ENCODE data around the gene YWHAB.

The YWHAB gene

GRCh38 chr20:44941120-44941691, 55.7 kb downstream of the YWHAB start:
- Mint-ChIP-seq H3K4me1 (no peaks in the 10 kb centered on the region), H3K27me3 (no peaks in the 10 kb centered on the region), H3K9me3 (no peaks in the 10 kb centered on the region), H3K27ac (no peak overlapping the region), H3K36me3 (peaks cover 43% of the 10 kb centered on the region), H3K4me3 (no peak overlapping the region)
- DNase-seq, result no peak
- CTCF ChIA-PET, result no interaction called here

DNA sequence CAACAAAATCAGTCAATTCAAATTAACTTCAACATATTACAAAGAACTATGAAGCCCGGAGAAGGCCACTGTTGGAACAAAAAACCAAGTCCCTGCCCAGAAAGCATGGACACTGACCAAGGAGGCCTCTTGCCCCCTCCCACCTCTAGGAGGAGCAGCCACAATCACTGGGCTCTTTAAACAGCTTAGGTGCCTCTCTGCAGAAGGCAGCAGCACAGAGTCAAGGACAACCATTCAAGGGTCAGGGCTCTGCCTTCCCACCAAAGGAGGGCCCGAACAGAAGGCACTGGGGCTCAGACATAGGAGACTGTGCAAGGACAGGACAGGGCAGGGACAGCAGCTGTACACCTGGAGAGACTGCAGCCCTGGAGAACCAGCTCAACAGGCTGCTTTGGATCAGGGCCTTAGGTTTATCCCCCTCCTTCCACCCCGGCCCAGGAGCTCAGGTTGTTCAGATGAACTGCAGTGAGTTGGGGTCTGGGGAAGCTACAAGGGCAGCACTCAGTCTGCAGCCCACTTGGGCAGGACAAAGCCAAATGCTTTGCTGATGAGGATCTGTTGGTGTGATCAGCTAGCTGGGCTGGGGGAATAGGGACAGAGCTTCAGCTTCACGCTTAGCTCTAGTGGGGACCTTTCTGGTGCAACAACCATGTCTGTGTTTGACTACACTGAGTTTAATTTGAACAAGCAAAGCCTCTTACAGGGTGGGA, 56.9 kb downstream of the YWHAB start:
- Mint-ChIP-seq H3K27ac (no peak overlapping the region), H3K4me1 (no peaks in the 10 kb centered on the region), H3K36me3 (peaks cover 47% of the 10 kb centered on the region), H3K4me3 (no peak overlapping the region), H3K27me3 (no peaks in the 10 kb centered on the region), H3K9me3 (no peaks in the 10 kb centered on the region)
- CTCF ChIA-PET, result no interaction called here
- no peak for DNase-seq

GRCh38 chr20:44943828-44944227, 58.3 kb downstream of the YWHAB start:
- DNase-seq, result no peak
- H3K36me3 Mint-ChIP-seq, result peaks cover 49% of the 10 kb centered on the region
- H3K4me1 Mint-ChIP-seq, result no peaks in the 10 kb centered on the region
- no peak overlapping the region for H3K27ac Mint-ChIP-seq
- H3K27me3 Mint-ChIP-seq, result no peaks in the 10 kb centered on the region
- H3K9me3 Mint-ChIP-seq, result no peaks in the 10 kb centered on the region
- H3K4me3 Mint-ChIP-seq, result no peak overlapping the region
- CTCF ChIA-PET, result no interaction called here

- DNase-seq, result no peak
- Mint-ChIP-seq H3K9me3 (no peaks in the 10 kb centered on the region), H3K36me3 (peaks cover 57% of the 10 kb centered on the region), H3K4me1 (no peaks in the 10 kb centered on the region), H3K27me3 (no peaks in the 10 kb centered on the region), H3K27ac (no peak overlapping the region), H3K4me3 (no peak overlapping the region)
- CTCF ChIA-PET, result no interaction called here
These were observed 59.8 kb downstream of the YWHAB start for GRCh38 chr20:44945261-44945660.

DNA sequence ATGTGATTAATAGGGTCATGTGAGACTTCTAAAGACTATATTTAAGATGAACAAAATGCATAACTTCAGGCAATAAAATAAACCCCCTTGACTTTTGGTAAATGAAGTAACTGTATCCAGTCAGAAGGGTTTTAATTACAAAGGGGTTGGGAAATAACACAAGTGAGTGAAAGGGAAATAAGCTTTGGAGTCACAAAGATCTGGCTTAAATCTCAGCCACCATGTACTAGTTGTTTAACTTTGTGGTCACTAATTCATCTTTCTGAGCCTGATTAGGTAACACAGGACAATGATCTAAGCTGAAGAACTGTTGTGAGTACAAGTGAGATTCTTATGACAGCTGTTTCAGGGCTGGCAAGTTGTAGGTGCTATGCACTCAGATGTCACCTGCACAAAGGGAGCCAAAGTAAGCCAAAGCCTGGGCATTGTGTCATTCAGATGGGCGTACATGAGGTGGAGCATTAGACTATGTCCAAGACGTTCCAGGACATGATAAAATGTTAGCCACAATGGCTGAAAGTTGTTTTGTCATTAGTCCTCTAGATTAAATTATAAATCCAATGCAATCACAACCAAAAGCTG, 60.9 kb downstream of the YWHAB start:
- CTCF ChIA-PET, result interaction anchor here (0.9 kb wide), 1 partner anchor 348 kb away, joined by 3 read pairs; no protein-coding TSS in a partner anchor
- no peaks in the 10 kb centered on the region for H3K9me3 Mint-ChIP-seq
- H3K4me3 Mint-ChIP-seq, result no peak overlapping the region
- H3K36me3 Mint-ChIP-seq, result peaks cover 61% of the 10 kb centered on the region
- no peaks in the 10 kb centered on the region for H3K4me1 Mint-ChIP-seq
- H3K27me3 Mint-ChIP-seq, result no peaks in the 10 kb centered on the region
- H3K27ac Mint-ChIP-seq, result no peak overlapping the region
- DNase-seq, result no peak

DNA sequence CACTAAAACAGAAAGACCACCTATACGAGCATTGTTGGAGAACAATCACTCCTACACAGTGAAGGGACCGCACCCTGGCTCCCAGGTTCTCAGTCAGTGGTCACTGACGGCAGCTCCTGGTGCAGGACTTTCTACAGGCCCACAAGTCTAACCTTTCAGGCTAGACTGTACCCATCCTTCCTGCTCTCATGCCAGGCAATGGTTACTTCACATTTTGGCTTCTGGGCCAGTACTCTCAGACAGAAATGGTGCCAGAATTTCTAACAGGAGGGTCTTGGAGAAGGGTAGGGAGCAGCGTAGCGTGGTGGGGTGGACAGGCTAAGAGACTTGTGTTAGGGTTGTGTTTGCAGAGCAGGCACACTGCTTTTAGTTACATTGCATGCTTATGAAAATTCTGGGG, 62.6 kb downstream of the YWHAB start:
- no peak for DNase-seq
- Mint-ChIP-seq H3K4me1 (peaks cover 10% of the 10 kb centered on the region), H3K27ac (no peak overlapping the region), H3K36me3 (peaks cover 65% of the 10 kb centered on the region), H3K4me3 (no peak overlapping the region), H3K9me3 (no peaks in the 10 kb centered on the region), H3K27me3 (no peaks in the 10 kb centered on the region)
- CTCF ChIA-PET, result interaction anchor here (0.6 kb wide), 1 partner anchor 134 kb away, joined by 4 read pairs; no protein-coding TSS in a partner anchor

DNA sequence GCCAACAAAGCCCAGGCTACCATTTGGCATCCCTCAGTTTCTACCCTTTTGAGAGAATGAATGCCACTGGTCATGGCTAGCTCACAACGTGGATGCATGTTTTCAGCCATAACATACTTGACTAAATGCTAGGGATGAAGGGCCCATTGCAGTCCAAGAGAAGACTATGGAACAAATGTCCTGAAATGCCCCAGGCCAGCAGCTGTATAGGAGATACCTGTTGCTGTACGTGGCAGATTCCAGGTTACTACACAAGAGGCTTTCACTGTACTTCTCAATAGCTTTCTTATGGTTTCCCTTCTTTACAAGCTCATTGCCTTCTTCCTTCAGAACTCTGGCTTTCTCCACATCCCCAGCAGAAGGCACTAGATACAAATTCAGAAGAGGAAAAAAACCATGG, 63.0 kb downstream of the YWHAB start:
- DNase-seq, result no peak
- H3K4me1 Mint-ChIP-seq, result peaks cover 14% of the 10 kb centered on the region
- CTCF ChIA-PET, result interaction anchor here (1.2 kb wide), 1 partner anchor 12 kb away, joined by 3 read pairs; the partner anchor contains the start of gene TOMM34
- no peaks in the 10 kb centered on the region for H3K9me3 Mint-ChIP-seq
- H3K27me3 Mint-ChIP-seq, result no peaks in the 10 kb centered on the region
- H3K27ac Mint-ChIP-seq, result no peak overlapping the region
- H3K36me3 Mint-ChIP-seq, result peaks cover 68% of the 10 kb centered on the region
- no peak overlapping the region for H3K4me3 Mint-ChIP-seq

GRCh38 chr20:44950368-44950767, 64.9 kb downstream of the YWHAB start:
- no peaks in the 10 kb centered on the region for H3K9me3 Mint-ChIP-seq
- peaks cover 73% of the 10 kb centered on the region for H3K36me3 Mint-ChIP-seq
- H3K4me3 Mint-ChIP-seq, result no peak overlapping the region
- H3K27ac Mint-ChIP-seq, result no peak overlapping the region
- no peak for DNase-seq
- CTCF ChIA-PET, result no interaction called here
- peaks cover 17% of the 10 kb centered on the region for H3K4me1 Mint-ChIP-seq
- no peaks in the 10 kb centered on the region for H3K27me3 Mint-ChIP-seq

DNA sequence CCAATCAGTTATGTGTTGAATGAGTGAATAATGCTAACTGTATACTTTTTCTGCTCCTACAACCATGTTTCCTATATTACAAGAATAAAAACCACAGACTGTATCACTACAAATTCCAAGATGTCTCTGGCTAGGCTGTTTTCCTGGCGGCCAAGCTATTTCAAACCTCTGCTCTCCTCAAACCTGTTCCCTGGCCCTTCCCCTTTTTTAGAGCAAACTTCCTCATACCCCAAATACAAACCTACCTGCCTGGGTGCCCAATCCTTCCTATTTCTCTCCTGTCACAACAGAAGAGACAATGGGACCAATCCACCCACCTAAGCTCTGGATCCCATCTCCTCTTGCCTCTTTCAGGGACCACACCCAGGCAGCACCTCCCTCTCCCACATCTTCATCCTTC, 67.2 kb downstream of the YWHAB start:
- CTCF ChIA-PET, result interaction anchor here (1.0 kb wide), 1 partner anchor 13 kb away, joined by 3 read pairs; no protein-coding TSS in a partner anchor

GRCh38 chr20:44954211-44954610, 68.7 kb downstream of the YWHAB start:
- H3K36me3 Mint-ChIP-seq, result peaks cover 70% of the 10 kb centered on the region
- H3K27ac Mint-ChIP-seq, result no peak overlapping the region
- no peaks in the 10 kb centered on the region for H3K27me3 Mint-ChIP-seq
- no peaks in the 10 kb centered on the region for H3K9me3 Mint-ChIP-seq
- no peak for DNase-seq
- H3K4me3 Mint-ChIP-seq, result no peak overlapping the region
- CTCF ChIA-PET, result no interaction called here
- H3K4me1 Mint-ChIP-seq, result peaks cover 36% of the 10 kb centered on the region

More for the DNA sequence above, 67.2 kb downstream of the YWHAB start:
- Mint-ChIP-seq H3K4me1 (peaks cover 21% of the 10 kb centered on the region), H3K27ac (peak overlapping the region; percentile 1), H3K27me3 (no peaks in the 10 kb centered on the region), H3K36me3 (peaks cover 70% of the 10 kb centered on the region), H3K4me3 (no peak overlapping the region), H3K9me3 (no peaks in the 10 kb centered on the region)
- DNase-seq, result no peak

DNA sequence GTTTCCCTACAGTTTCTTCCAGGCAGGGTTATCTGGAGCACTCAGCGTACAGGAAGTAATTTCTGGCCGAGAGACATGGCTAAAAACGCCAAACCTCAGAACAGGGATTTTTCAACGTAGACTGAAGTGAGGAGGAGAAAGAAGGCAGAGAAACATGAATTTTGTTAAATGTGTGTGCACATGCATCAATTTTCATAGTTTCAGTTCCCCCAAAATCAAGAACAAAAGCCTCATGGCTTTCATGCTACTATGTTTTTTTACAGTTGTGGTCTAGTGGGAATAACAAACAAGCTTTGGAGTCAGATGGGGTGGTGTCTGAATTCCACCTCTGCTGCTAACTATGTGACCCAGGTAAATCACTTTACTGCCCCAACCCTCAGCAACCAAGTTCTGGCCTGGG, 69.8 kb downstream of the YWHAB start:
- Mint-ChIP-seq H3K27me3 (no peaks in the 10 kb centered on the region), H3K36me3 (peaks cover 63% of the 10 kb centered on the region), H3K9me3 (no peaks in the 10 kb centered on the region), H3K4me3 (no peak overlapping the region), H3K27ac (peak overlapping the region; percentile 5), H3K4me1 (peaks cover 43% of the 10 kb centered on the region)
- DNase-seq, result no peak
- CTCF ChIA-PET, result no interaction called here

- Mint-ChIP-seq H3K4me1 (peaks cover 54% of the 10 kb centered on the region), H3K27me3 (no peaks in the 10 kb centered on the region), H3K4me3 (no peak overlapping the region), H3K36me3 (peaks cover 53% of the 10 kb centered on the region), H3K27ac (no peak overlapping the region), H3K9me3 (no peaks in the 10 kb centered on the region)
- CTCF ChIA-PET, result no interaction called here
- DNase-seq, result no peak
These were observed 70.9 kb downstream of the YWHAB start for GRCh38 chr20:44956410-44956809.
